Measurements from ENCODE around the gene GRN.

Gene GRN

GRCh38 chr17:44344939-44345453 is at the start of gene GRN:
Gene GRN (plus strand): TSS chr17:44345302. CDS start chr17:44349165, 3,863 bp downstream.
- Histone ChIP-seq H3K4me1 (ENCODE audit: control insufficient read depth, insufficient read depth, low read length, unreplicated experiment) (no peaks in the 10 kb centered on the region), H3K79me2 (ENCODE audit: control insufficient read depth, insufficient read depth, low read length, unreplicated experiment) (peaks cover 4% of the 10 kb centered on the region), H3K27ac (ENCODE audit: low read depth, low read length) (peak within 1 kb of the TSS; percentile 31; the same call in 1 of the 2 replicates), H3K36me3 (ENCODE audit: insufficient read depth, low read length) (no peaks in the 10 kb centered on the region), H3K27me3 (ENCODE audit: insufficient read depth, low read length) (no peaks in the 10 kb centered on the region), H3K4me3 (ENCODE audit: low read depth, low read length) (peak within 1 kb of the TSS; percentile 100), H2AFZ (ENCODE audit: low read length, unreplicated experiment) (peak within 1 kb of the TSS; percentile 96)

- Histone ChIP-seq H3K27me3 (ENCODE audit: insufficient read depth, low read length) (peaks cover 38% of the 10 kb centered on the region), H3K4me3 (ENCODE audit: low read depth, low read length) (no peak overlapping the region), H3K36me3 (ENCODE audit: insufficient read depth, low read length) (no peaks in the 10 kb centered on the region), H3K27ac (ENCODE audit: low read depth, low read length) (no peak overlapping the region), H3K79me2 (ENCODE audit: control insufficient read depth, insufficient read depth, low read length, unreplicated experiment) (no peaks in the 10 kb centered on the region), H2AFZ (ENCODE audit: low read length, unreplicated experiment) (no peak overlapping the region), H3K4me1 (ENCODE audit: control insufficient read depth, insufficient read depth, low read length, unreplicated experiment) (no peaks in the 10 kb centered on the region)
These were observed 47.1 kb upstream of the GRN start for GRCh38 chr17:44297975-44298374.

GRCh38 chr17:44304651-44305050 is 40.5 kb upstream of the GRN start:
- Histone ChIP-seq H3K4me3 (ENCODE audit: low read depth, low read length) (no peak overlapping the region), H3K79me2 (ENCODE audit: control insufficient read depth, insufficient read depth, low read length, unreplicated experiment) (no peaks in the 10 kb centered on the region), H3K36me3 (ENCODE audit: insufficient read depth, low read length) (no peaks in the 10 kb centered on the region), H2AFZ (ENCODE audit: low read length, unreplicated experiment) (no peak overlapping the region), H3K4me1 (ENCODE audit: control insufficient read depth, insufficient read depth, low read length, unreplicated experiment) (peaks cover 4% of the 10 kb centered on the region), H3K27ac (ENCODE audit: low read depth, low read length) (no peak overlapping the region), H3K27me3 (ENCODE audit: insufficient read depth, low read length) (peaks cover 62% of the 10 kb centered on the region)

GRCh38 chr17:44307387-44308186 is 37.5 kb upstream of the GRN start:
- no peaks in the 10 kb centered on the region for H3K36me3 ChIP-seq (ENCODE audit: insufficient read depth, low read length)
- H2AFZ ChIP-seq (ENCODE audit: low read length, unreplicated experiment), result no peak overlapping the region
- H3K27me3 ChIP-seq (ENCODE audit: insufficient read depth, low read length), result peaks cover 42% of the 10 kb centered on the region
- H3K4me3 ChIP-seq (ENCODE audit: low read depth, low read length), result peak overlapping the region; percentile 53
- no peak overlapping the region for H3K27ac ChIP-seq (ENCODE audit: low read depth, low read length)
- peaks cover 4% of the 10 kb centered on the region for H3K4me1 ChIP-seq (ENCODE audit: control insufficient read depth, insufficient read depth, low read length, unreplicated experiment)
- no peaks in the 10 kb centered on the region for H3K79me2 ChIP-seq (ENCODE audit: control insufficient read depth, insufficient read depth, low read length, unreplicated experiment)

- peaks cover 34% of the 10 kb centered on the region for H3K27me3 ChIP-seq (ENCODE audit: insufficient read depth, low read length)
- H2AFZ ChIP-seq (ENCODE audit: low read length, unreplicated experiment), result no peak within 1 kb of the TSS
- H3K27ac ChIP-seq (ENCODE audit: low read depth, low read length), result no peak within 1 kb of the TSS
- H3K79me2 ChIP-seq (ENCODE audit: control insufficient read depth, insufficient read depth, low read length, unreplicated experiment), result no peaks in the 10 kb centered on the region
- H3K36me3 ChIP-seq (ENCODE audit: insufficient read depth, low read length), result no peaks in the 10 kb centered on the region
- H3K4me1 ChIP-seq (ENCODE audit: control insufficient read depth, insufficient read depth, low read length, unreplicated experiment), result peaks cover 4% of the 10 kb centered on the region
- peak within 1 kb of the TSS; percentile 74 for H3K4me3 ChIP-seq (ENCODE audit: low read depth, low read length)
These were observed 36.7 kb upstream of the GRN start, which contains the start of gene RUNDC3A for GRCh38 chr17:44308320-44308818. Gene RUNDC3A (plus strand): TSS chr17:44308601. CDS start chr17:44308833, 232 bp downstream.

GRCh38 chr17:44308865-44309264 is 36.2 kb upstream of the GRN start:
- Histone ChIP-seq H2AFZ (ENCODE audit: low read length, unreplicated experiment) (no peak overlapping the region), H3K4me1 (ENCODE audit: control insufficient read depth, insufficient read depth, low read length, unreplicated experiment) (peaks cover 4% of the 10 kb centered on the region), H3K79me2 (ENCODE audit: control insufficient read depth, insufficient read depth, low read length, unreplicated experiment) (no peaks in the 10 kb centered on the region), H3K27ac (ENCODE audit: low read depth, low read length) (no peak overlapping the region), H3K36me3 (ENCODE audit: insufficient read depth, low read length) (no peaks in the 10 kb centered on the region), H3K27me3 (ENCODE audit: insufficient read depth, low read length) (peaks cover 31% of the 10 kb centered on the region), H3K4me3 (ENCODE audit: low read depth, low read length) (peak overlapping the region; percentile 74)

- no peak overlapping the region for H3K4me3 ChIP-seq (ENCODE audit: low read depth, low read length)
- H3K36me3 ChIP-seq (ENCODE audit: insufficient read depth, low read length), result no peaks in the 10 kb centered on the region
- H3K79me2 ChIP-seq (ENCODE audit: control insufficient read depth, insufficient read depth, low read length, unreplicated experiment), result no peaks in the 10 kb centered on the region
- H3K4me1 ChIP-seq (ENCODE audit: control insufficient read depth, insufficient read depth, low read length, unreplicated experiment), result peaks cover 4% of the 10 kb centered on the region
- no peak overlapping the region for H2AFZ ChIP-seq (ENCODE audit: low read length, unreplicated experiment)
- H3K27me3 ChIP-seq (ENCODE audit: insufficient read depth, low read length), result peaks cover 33% of the 10 kb centered on the region
- no peak overlapping the region for H3K27ac ChIP-seq (ENCODE audit: low read depth, low read length)
These were observed 35.6 kb upstream of the GRN start for GRCh38 chr17:44309472-44309871.

- H3K27me3 ChIP-seq (ENCODE audit: insufficient read depth, low read length), result peaks cover 35% of the 10 kb centered on the region
- no peaks in the 10 kb centered on the region for H3K79me2 ChIP-seq (ENCODE audit: control insufficient read depth, insufficient read depth, low read length, unreplicated experiment)
- no peak overlapping the region for H3K27ac ChIP-seq (ENCODE audit: low read depth, low read length)
- H2AFZ ChIP-seq (ENCODE audit: low read length, unreplicated experiment), result no peak overlapping the region
- H3K36me3 ChIP-seq (ENCODE audit: insufficient read depth, low read length), result no peaks in the 10 kb centered on the region
- H3K4me3 ChIP-seq (ENCODE audit: low read depth, low read length), result no peak overlapping the region
- peaks cover 7% of the 10 kb centered on the region for H3K4me1 ChIP-seq (ENCODE audit: control insufficient read depth, insufficient read depth, low read length, unreplicated experiment)
These were observed 34.9 kb upstream of the GRN start for GRCh38 chr17:44310188-44310587.

GRCh38 chr17:44310609-44311376 is 34.3 kb upstream of the GRN start:
- Histone ChIP-seq H3K27ac (ENCODE audit: low read depth, low read length) (no peak overlapping the region), H2AFZ (ENCODE audit: low read length, unreplicated experiment) (no peak overlapping the region), H3K79me2 (ENCODE audit: control insufficient read depth, insufficient read depth, low read length, unreplicated experiment) (no peaks in the 10 kb centered on the region), H3K4me3 (ENCODE audit: low read depth, low read length) (no peak overlapping the region), H3K27me3 (ENCODE audit: insufficient read depth, low read length) (peaks cover 37% of the 10 kb centered on the region), H3K4me1 (ENCODE audit: control insufficient read depth, insufficient read depth, low read length, unreplicated experiment) (peaks cover 7% of the 10 kb centered on the region), H3K36me3 (ENCODE audit: insufficient read depth, low read length) (no peaks in the 10 kb centered on the region)

GRCh38 chr17:44311562-44312181 is 33.4 kb upstream of the GRN start:
- Histone ChIP-seq H3K4me1 (ENCODE audit: control insufficient read depth, insufficient read depth, low read length, unreplicated experiment) (peaks cover 7% of the 10 kb centered on the region), H3K27ac (ENCODE audit: low read depth, low read length) (no peak overlapping the region), H3K36me3 (ENCODE audit: insufficient read depth, low read length) (no peaks in the 10 kb centered on the region), H3K4me3 (ENCODE audit: low read depth, low read length) (no peak overlapping the region), H2AFZ (ENCODE audit: low read length, unreplicated experiment) (no peak overlapping the region), H3K79me2 (ENCODE audit: control insufficient read depth, insufficient read depth, low read length, unreplicated experiment) (no peaks in the 10 kb centered on the region), H3K27me3 (ENCODE audit: insufficient read depth, low read length) (peaks cover 39% of the 10 kb centered on the region)
